ENCODE measurements around the gene SUPT3H.

SUPT3H gene

DNA sequence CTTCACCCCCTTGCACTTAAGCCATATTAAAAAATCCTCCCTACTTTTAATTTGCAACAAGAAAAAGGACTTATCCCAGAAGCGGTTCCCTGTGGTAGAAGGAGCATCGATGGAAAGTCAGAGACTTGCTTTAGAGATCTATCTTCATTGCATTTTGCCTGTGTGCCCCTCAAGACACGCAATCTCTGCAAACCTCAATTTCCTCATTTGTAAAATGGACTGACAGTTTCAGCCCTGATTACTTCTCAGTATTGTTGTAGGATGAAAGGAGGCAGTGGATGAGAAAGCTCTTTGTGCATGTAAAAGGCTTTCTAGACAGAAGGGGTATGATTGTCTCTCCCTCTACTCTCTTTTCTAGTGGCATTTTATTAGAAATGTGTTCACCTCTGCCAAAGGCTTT, 580.0 kb downstream of the SUPT3H start:
- no peak overlapping the region for H3K4me3 ChIP-seq (ENCODE audit: low read depth, low read length)
- TF ChIP-seq, protein P1, sequence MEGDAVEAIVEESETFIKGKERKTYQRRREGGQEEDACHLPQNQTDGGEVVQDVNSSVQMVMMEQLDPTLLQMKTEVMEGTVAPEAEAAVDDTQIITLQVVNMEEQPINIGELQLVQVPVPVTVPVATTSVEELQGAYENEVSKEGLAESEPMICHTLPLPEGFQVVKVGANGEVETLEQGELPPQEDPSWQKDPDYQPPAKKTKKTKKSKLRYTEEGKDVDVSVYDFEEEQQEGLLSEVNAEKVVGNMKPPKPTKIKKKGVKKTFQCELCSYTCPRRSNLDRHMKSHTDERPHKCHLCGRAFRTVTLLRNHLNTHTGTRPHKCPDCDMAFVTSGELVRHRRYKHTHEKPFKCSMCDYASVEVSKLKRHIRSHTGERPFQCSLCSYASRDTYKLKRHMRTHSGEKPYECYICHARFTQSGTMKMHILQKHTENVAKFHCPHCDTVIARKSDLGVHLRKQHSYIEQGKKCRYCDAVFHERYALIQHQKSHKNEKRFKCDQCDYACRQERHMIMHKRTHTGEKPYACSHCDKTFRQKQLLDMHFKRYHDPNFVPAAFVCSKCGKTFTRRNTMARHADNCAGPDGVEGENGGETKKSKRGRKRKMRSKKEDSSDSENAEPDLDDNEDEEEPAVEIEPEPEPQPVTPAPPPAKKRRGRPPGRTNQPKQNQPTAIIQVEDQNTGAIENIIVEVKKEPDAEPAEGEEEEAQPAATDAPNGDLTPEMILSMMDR (IDR thresholded peaks at IDR 0.05; ENCODE audit: borderline replicate concordance, insufficient read depth, low read depth, low read length): no peak

DNA sequence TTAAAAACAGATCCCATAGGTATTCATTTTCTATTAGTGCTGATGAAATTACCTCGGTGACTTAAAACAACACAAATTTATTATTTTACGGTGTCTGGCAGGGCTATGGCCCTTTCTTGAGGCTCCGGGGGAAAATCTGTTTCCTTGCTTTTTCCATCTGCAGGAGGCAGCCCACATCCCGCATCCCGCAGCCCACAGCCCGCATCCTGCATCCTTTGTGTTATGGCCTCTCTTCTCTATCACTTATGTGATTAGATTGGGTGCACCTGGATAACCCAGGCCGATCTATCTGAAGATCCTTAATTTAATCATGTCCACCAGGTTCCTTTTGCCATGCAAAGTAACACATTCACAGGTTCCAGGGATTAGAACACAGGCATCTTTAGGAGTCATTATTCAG, 582.4 kb downstream of the SUPT3H start:
- TF ChIP-seq, protein P1 (IDR thresholded peaks at IDR 0.05; ENCODE audit: borderline replicate concordance, insufficient read depth, low read depth, low read length): no peak
- no peak overlapping the region for H3K4me3 ChIP-seq (ENCODE audit: low read depth, low read length)

DNA sequence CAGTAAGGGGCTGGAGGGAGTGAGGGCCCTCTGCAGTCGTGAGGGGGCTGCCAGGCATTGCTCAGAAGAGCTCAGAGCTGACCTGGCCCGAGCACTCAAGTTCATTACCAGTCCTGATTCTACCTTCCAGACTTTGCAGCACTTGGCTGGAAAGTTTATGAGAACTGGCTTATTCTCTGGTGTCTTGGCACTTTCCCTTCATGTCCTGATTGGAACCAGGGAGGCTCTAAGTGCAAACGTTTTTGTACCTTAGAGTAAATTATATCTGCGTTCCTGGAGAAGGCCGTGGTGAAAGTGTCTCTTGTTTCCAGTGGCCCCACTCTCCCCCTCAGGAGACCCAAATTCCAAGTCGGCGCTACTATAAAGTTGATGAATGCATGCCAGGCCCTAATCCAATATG, 587.9 kb downstream of the SUPT3H start:
- no peak overlapping the region for H3K4me3 ChIP-seq (ENCODE audit: low read depth, low read length)
- TF ChIP-seq, protein P1 (IDR thresholded peaks at IDR 0.05; ENCODE audit: borderline replicate concordance, insufficient read depth, low read depth, low read length): no peak

DNA sequence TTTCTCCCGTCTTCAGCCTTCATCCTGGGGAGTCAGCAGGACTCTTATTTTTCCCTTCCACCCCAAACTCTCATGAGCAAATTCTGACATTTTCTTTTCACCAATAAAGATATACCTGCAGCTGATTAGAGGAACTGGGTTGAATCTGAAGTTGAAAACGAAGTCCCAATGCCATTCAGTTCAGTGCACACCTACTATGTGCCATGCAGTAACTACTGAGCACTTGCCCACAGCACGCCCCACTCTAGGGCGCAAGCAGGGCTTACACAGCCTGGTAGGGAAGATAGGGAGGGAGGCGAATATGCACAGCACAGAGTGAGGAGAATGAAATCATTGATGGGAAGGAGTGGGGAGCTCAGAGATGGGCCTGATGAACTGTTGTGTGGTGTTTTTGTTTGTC, 588.7 kb downstream of the SUPT3H start:
- no peak overlapping the region for H3K4me3 ChIP-seq (ENCODE audit: low read depth, low read length)
- TF ChIP-seq, protein P1 (IDR thresholded peaks at IDR 0.05; ENCODE audit: borderline replicate concordance, insufficient read depth, low read depth, low read length): no peak

DNA sequence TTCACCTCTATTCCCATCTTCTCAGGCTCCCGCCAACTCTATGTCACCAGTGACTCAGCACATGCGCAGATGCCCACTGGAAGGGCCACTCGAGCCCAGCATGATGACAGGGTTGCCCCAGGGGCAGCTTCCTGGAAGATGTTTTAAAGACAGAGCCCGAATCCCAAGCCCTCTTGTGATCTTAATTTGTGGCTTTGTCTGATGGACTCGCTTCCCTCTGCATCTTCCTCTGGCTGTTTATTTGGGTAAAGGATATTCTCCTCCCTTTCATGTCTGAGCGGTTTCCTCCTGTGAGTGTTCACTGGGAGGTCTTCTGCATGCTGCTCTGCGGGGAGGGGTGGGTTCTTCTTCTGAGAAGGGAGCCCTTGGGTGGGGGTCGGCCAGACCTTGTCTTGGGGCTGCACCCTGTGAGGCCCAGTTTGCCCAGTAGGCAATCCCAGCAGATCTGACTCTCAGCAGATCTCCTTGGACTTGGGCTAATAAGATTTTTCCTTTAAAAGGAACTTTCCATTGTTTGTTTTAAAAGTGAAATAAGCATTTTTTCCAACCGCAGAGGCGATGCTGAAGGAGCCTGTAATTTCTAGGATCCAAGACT, 589.2 kb downstream of the SUPT3H start:
- TF ChIP-seq, protein P1 (IDR thresholded peaks at IDR 0.05; ENCODE audit: borderline replicate concordance, insufficient read depth, low read depth, low read length): no peak
- no peak overlapping the region for H3K4me3 ChIP-seq (ENCODE audit: low read depth, low read length)

DNA sequence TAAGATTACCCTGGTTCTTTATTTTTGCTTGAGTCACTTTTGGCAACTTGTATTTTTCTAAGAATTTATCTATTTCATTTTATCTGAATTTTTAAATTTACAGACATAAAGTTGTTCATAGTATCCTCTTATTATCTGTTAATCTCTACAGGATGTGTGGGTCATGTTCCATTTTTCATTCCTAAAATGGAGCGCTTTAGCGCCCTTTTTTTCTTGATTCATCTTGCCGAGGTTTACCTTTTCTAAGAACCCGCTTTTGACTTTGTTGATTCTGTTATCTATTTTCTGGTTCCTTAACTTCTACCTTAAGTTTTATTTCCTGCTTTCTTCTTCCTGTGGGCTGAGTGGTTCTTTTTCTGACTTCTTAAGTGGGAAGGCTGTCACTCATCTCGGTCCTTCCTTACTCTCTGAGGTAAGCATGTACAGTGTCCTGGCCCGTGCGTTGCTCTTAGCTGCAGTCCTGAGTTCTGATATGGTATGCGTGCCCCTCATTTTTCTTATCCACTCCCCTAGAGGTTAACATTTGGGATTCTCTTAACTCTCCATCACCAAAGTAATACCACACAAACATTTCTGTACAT, 590.4 kb downstream of the SUPT3H start:
- TF ChIP-seq, protein P1 (IDR thresholded peaks at IDR 0.05; ENCODE audit: borderline replicate concordance, insufficient read depth, low read depth, low read length): no peak
- no peak overlapping the region for H3K4me3 ChIP-seq (ENCODE audit: low read depth, low read length)

DNA sequence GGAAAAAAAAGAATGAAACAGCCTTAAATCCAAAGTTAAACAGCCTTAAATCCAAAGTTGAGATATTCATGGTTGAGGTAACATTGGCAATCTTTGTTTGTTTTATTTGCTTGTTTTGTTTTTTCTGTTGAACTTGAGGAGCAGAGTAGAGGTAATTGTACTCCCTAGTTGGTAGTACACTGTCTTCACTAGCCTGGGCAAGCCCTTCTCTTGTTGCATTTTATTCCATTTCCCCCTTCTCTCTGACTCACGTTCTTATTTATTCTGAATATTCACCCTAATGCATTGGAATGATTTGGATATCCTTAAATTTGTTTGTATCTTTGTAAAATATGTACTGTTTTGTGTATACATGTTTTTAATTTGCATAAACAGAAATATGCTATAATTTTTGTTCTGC, 592.6 kb downstream of the SUPT3H start:
- TF ChIP-seq, protein P1 (IDR thresholded peaks at IDR 0.05; ENCODE audit: borderline replicate concordance, insufficient read depth, low read depth, low read length): no peak
- no peak overlapping the region for H3K4me3 ChIP-seq (ENCODE audit: low read depth, low read length)
